VCaP (cell line): ENCODE data around the gene A2M.
A peak's percentile ranks its signal among the peaks of the same experiment; 100 is the strongest.
"Not testable (repeated sequence)": the region's sequence is repeated elsewhere in the genome, so short reads cannot be mapped to it uniquely, and the experiment has no call there.

Experiments
- H3K27ac ChIP-seq: fragments of 450-650 bp; 2 replicates; pipeline ENCODE4 v1.5.1; 2017
- TF ChIP-seq, protein P1 (sequence below): fragments of 450-650 bp; conservative IDR thresholded peaks from 2 replicates; pipeline ENCODE4 v1.5.1; 2017; ENCODE audit warnings: mild to moderate bottlenecking, moderate library complexity

The A2M gene

DNA sequence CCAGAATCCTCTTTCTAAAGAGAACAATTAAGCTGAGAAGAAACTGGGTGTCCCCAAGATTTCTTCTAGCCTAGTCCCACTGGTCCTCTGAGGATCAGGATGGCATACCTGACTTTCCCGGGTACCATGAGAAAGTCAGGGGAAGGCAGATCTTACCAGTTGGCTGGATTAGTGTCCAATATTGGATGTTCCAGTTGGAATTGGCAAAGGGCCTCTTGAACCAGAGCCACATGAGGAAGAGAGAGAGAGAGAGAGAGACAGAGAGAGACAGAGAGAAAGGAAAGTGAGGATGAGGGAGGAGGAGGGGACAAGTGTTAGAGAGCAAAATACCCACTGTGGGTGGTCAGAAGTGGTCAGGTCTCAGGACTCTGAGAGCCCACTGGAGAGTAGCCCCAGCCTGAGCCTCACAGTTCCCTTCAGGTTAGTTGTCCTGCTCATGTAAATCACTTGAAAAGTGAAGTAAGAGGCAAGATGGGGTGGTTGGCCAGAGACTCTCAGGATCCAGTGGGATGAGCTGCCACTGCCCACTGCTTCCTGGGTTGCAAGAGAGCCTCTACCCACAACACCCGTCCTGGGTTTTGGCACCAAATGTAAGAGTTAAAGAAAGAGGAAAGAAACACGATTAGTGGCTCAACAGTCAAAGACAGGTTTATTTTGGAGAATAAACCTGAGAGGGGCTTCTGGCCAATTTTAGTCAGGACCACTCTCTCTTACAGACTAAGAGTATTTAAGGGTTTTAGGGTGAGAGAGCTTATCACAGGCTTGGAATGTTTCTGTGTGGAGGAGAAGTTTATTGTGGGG, 28.4 kb upstream of the A2M start:
- TF ChIP-seq, protein P1, sequence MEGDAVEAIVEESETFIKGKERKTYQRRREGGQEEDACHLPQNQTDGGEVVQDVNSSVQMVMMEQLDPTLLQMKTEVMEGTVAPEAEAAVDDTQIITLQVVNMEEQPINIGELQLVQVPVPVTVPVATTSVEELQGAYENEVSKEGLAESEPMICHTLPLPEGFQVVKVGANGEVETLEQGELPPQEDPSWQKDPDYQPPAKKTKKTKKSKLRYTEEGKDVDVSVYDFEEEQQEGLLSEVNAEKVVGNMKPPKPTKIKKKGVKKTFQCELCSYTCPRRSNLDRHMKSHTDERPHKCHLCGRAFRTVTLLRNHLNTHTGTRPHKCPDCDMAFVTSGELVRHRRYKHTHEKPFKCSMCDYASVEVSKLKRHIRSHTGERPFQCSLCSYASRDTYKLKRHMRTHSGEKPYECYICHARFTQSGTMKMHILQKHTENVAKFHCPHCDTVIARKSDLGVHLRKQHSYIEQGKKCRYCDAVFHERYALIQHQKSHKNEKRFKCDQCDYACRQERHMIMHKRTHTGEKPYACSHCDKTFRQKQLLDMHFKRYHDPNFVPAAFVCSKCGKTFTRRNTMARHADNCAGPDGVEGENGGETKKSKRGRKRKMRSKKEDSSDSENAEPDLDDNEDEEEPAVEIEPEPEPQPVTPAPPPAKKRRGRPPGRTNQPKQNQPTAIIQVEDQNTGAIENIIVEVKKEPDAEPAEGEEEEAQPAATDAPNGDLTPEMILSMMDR: no peak
- H3K27ac ChIP-seq: no peak overlapping the region

DNA sequence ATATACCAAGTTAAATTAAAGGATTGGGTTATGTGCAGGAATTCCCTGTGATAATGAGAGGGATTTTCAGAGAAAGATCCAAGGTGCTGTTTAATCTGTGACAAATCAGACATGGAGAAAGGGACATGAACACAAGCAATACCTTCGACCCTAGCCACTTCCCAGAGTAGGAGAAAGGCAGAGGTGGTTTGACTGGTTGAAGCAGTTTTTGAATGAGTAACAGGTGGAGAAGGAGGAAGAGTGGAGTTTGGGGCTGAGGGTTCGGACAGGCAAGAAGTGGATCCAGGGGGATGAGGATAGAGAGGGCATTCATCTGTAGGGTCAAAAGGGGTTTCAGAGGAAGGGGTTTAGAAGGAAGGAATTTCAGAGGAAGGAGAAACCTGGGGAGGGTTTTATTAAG, 27.4 kb upstream of the A2M start:
- TF ChIP-seq, protein P1: no peak
- no peak overlapping the region for H3K27ac ChIP-seq

DNA sequence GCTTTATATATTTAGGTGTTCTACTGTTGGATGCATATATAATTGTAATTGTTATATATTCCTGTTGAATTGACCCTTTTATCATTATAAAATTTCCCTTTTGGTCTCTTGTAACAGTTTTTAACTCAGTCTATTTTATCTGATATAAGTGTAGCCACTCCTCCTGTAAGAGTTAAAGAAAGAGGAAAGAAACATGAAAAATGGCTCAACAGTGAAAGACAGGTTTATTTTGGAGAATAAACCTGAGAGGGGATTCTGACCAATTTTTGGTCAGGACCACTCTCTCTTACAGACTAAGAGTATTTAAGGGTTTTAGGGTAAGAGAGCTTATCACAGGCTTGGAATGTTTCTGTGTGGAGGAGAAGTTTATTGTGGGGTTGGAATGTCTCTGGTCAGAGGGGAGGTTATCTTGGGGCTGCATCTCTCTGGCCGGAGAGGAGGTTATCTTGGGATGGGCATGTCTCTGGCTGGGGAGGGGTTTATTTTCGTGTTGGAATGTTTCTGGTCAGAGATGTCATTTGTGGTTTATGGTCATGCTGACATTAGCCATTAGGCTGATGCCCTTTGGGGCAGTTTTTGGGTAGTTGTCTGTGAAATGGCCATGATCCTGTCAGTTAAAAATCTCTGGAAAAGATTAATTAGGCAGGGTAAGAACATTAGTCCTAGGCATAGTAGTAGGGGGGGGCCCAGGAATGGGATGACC, 24.0 kb upstream of the A2M start:
- H3K27ac ChIP-seq: not testable (repeated sequence)

DNA sequence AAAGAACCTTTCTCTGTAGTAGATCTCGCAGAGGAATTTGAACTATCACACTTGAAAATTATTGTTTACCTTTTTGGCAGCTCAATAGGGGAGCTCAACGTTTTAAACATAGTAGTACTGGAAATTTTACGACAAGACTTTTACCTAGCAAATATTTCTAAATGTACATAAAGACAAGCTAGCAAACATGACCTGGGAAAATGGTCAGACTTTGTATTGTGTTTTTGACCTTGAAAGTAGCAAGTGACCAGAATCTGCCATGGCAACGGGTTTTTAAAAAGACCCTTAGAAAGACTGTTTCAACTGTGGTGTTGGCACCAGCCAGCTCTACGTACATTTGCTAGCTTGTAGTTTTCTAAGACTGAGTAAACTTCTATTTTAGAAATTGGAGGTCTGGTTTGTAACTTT, 20.2 kb upstream of the A2M start:
- no peak overlapping the region for H3K27ac ChIP-seq
- TF ChIP-seq, protein P1: no peak

DNA sequence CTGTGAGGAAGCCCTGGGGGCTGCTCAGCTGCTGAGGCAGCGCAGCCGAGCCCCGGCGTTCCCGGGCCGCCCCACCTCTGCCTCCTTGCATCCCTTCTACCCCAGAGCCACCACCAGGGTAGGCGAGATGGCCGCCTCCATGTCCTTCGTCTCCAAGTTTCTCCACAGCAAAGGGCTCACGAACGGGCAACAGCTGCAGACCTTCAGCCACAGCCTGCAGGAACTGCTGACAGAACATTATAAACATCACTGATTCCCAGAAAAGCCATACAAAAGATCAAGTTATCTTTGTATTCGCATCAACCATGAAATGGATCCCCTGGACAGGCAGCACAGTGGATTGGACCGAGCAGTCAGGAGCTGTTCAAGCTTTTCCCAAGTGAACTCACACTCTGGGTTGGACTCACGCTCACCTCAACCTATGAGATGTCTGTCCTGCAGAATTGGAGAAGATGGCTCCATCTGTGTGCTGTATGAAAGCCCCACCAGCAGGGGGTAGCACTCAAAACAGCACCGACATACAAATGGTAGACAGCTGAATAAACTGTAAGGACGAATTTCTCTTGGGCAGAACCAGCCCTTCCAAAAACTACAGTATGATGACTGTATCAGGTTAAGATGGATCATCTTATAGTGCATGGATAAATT, 19.4 kb upstream of the A2M start:
- no peak overlapping the region for H3K27ac ChIP-seq

DNA sequence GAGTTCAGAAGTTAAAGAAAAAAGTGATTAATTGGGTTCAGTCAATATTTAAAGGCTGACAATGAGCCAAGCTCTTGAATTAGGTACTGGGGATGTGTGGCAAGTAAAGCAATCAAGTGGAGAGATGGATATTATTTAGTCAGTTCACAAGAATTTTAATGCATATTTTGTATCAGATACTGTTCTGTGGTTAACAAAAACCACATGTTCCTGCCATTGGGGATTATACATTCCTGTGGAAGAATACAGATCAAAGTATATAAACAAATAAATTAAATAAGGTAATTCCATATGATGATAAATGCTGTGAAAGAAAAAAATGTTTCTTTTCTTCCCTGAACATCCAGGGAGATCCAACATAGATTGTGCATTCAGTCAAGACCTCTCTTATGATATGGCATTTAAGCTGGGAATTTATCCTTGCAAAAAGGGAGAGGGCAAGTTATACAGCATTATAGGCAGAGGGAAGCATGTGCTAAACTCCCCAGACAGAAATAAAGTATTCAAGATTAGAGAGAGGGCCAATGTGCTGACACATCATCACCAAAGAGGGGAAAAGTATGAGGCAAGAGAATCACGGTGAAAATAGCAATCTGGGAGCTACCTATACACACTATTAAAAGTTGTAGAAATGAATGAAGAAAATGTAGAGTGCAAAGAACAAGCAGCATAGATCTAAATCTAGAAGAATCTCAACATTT, 17.6 kb upstream of the A2M start:
- H3K27ac ChIP-seq: no peak overlapping the region
- TF ChIP-seq, protein P1: no peak

More for the DNA sequence above, 19.4 kb upstream of the A2M start:
- TF ChIP-seq, protein P1: peak; percentile 43; the same call in 1 of the 2 replicates

DNA sequence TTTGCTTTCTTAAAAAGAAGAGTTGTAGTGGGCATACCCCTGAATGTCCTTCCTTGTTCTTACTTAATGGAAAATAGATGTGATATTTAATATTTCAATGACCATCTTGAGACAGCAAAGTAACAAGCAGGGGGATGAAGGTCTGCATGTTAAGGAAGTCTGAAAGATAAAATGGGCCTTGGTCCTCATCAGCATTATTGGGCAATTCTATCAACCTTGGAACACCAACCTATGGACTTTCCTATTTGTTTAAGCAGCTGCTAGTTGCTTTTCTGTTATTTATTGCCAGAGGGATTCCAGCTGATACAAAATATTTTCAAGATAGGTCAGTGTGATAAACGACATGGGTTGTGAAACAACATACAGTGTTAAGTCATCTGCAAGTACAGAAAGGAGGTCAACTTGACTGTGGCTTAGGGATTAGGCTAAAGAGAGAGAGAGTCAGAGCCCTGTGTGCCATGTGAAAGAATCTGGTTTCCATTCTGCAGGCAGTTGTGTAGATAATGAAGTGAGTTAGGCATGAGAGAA, 16.4 kb upstream of the A2M start:
- H3K27ac ChIP-seq: no peak overlapping the region
- TF ChIP-seq, protein P1: no peak
